Measurements from ENCODE around the gene TTLL8. TPM values are rescaled to one million over a fixed set of nuclear protein-coding genes. Genes with fewer than 3 reads are reported as not detected.

The TTLL8 gene
- total RNA-seq, 4 donors from 2014 or later = not detected

DNA sequence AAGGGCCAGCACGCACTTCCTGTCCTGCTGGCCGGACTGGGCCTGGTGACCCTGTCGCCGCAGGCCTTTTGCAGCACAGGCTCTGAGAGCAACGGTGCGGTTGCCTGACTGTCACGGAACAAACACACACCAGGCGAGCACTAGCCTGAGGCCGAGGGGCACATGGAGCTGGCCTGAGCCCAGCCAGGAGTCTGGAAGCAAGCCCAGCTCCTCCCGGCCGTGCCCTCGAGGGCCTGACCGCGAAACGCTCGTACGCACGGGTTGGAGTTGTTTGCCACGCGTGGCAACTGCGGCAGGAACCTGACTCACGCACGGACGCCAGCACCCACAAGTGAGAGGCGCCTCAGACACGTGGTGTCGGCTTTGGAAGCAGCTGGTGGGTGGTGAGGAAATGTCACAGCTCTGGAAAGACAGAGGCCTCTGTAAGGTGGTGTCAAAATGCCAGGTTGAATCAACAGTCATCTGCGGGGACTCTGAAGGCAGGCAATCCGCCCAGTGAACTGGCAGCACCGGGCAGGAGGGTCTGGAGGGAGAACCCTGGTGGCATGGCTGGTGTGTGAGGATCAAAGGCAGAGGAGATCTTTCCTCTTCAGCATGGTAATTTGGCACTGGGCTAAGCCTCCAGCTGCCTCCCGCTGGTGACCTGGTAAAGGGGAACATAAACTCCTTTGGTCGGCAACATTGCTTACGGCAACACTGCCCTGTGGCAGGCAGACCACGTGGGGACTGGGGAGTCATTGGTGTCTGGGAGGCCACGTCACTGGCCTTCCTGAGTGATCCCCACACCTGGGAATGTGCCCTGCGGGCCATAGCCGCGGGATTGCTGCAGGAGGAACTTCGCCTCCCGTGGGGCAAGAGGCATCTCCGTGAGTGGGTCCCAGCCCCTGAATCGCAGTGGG, 30.2 kb downstream of the TTLL8 start:
- Histone ChIP-seq H3K27me3 (peaks cover 0 to 81% (median 5%) of the 10 kb centered on the region in 4 donors), H3K36me3 (no peaks in the 10 kb centered on the region), H3K4me1 (peaks cover 5 to 11% (median 9%) of the 10 kb centered on the region in 4 donors), H3K4me3 (no peak overlapping the region), H3K27ac (replicated peaks in 1 of 4) (no peak overlapping the region), H3K9me3 (no peaks in the 10 kb centered on the region)
- DNase-seq (ENCODE audit: extremely low spot score) = no peak
- no peak for TF ChIP-seq EP300 (IDR thresholded peaks at IDR 0.05)
- TF ChIP-seq, protein P1, sequence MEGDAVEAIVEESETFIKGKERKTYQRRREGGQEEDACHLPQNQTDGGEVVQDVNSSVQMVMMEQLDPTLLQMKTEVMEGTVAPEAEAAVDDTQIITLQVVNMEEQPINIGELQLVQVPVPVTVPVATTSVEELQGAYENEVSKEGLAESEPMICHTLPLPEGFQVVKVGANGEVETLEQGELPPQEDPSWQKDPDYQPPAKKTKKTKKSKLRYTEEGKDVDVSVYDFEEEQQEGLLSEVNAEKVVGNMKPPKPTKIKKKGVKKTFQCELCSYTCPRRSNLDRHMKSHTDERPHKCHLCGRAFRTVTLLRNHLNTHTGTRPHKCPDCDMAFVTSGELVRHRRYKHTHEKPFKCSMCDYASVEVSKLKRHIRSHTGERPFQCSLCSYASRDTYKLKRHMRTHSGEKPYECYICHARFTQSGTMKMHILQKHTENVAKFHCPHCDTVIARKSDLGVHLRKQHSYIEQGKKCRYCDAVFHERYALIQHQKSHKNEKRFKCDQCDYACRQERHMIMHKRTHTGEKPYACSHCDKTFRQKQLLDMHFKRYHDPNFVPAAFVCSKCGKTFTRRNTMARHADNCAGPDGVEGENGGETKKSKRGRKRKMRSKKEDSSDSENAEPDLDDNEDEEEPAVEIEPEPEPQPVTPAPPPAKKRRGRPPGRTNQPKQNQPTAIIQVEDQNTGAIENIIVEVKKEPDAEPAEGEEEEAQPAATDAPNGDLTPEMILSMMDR (IDR thresholded peaks at IDR 0.05) = no peak
- TF ChIP-seq POLR2A (IDR thresholded peaks at IDR 0.05; ENCODE audit: low read depth) = no peak
- no peak for TF ChIP-seq POLR2AphosphoS5 (IDR thresholded peaks at IDR 0.05)
- intact Hi-C loops (cut with DNase I) = no loop called here
- 75% methylated on average over 30 of the region's 42 CpGs for WGBS

DNA sequence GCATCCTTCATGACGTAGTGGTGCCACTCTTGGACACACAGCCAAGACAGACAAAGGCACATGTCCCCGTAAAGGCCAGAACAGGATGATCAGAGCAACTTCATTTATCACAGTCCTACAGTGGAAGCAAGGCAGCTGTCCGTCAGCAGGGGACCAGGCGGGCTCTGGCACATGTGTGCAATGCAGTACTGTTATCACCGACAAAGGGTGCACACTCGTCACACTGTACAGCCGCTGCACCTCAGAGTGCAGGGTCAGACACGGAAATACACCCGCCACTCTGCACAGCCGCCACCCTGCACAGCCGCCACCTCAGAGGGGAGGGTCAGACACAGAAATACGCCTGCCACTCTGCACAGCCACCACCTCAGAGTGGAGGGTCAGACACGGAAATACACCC, 32.1 kb downstream of the TTLL8 start:
- intact Hi-C loops (cut with DNase I) = no loop called here

DNA sequence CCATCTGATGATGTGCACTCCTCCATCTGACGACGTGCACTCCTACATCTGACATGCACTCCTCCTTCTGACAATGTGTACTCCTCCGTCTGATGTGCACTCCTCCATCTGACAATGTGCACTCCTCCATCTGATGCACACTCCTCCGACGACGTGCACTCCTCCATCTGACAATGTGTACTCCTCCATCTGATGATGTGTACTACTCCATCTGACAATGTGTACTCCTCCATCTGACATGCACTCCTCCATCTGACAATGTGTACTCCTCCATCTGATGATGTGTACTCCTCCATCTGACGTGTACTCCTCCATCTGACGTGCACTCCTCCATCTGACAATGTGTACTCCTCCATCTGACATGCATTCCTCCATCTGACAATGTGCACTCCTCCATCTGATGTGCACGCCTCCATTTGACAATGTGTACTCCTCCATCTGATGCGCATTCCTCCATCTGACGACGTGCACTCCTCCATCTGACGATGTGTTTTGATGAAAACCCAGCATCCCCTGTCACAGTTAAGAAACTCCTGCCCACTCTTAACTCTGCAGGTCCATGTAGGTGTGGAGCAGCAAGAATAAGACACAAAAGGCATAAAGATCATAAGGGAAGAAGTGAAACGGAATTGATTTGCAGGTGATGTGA, 35.8 kb downstream of the TTLL8 start:
- intact Hi-C loops (cut with DNase I) = no loop called here
- Histone ChIP-seq H3K27ac (replicated peaks in 1 of 4) (no peak overlapping the region), H3K4me1 (no peaks in the 10 kb centered on the region), H3K4me3 (no peak overlapping the region), H3K36me3 (no peaks in the 10 kb centered on the region), H3K9me3 (peaks cover 0 to 6% (median 0%) of the 10 kb centered on the region in 4 donors), H3K27me3 (peaks cover 0 to 67% (median 0%) of the 10 kb centered on the region in 4 donors)
- 83% methylated on average over 14 of the region's 14 CpGs for WGBS
- TF ChIP-seq POLR2AphosphoS5 (IDR thresholded peaks at IDR 0.05) (no peak), POLR2A (IDR thresholded peaks at IDR 0.05; ENCODE audit: low read depth) (no peak), EP300 (IDR thresholded peaks at IDR 0.05) (no peak)
- TF ChIP-seq, protein P1 (IDR thresholded peaks at IDR 0.05) = no peak
- DNase-seq (ENCODE audit: extremely low spot score) = no peak

More for the DNA sequence above, 32.1 kb downstream of the TTLL8 start:
- 73% methylated on average over 5 of the region's 13 CpGs for WGBS
- H3K9me3 ChIP-seq = no peaks in the 10 kb centered on the region
- no peak for TF ChIP-seq EP300 (IDR thresholded peaks at IDR 0.05)
- TF ChIP-seq, protein P1 (IDR thresholded peaks at IDR 0.05) = no peak
- no peak for TF ChIP-seq POLR2A (IDR thresholded peaks at IDR 0.05; ENCODE audit: low read depth)
- TF ChIP-seq POLR2AphosphoS5 (IDR thresholded peaks at IDR 0.05) = no peak
- H3K4me3 ChIP-seq = no peak overlapping the region
- no peak overlapping the region for H3K27ac ChIP-seq (replicated peaks in 1 of 4)
- H3K36me3 ChIP-seq = no peaks in the 10 kb centered on the region
- DNase-seq (ENCODE audit: extremely low spot score) = no peak
- H3K4me1 ChIP-seq = peaks cover 5 to 11% (median 9%) of the 10 kb centered on the region in 4 donors
- peaks cover 0 to 73% (median 5%) of the 10 kb centered on the region in 4 donors for H3K27me3 ChIP-seq

DNA sequence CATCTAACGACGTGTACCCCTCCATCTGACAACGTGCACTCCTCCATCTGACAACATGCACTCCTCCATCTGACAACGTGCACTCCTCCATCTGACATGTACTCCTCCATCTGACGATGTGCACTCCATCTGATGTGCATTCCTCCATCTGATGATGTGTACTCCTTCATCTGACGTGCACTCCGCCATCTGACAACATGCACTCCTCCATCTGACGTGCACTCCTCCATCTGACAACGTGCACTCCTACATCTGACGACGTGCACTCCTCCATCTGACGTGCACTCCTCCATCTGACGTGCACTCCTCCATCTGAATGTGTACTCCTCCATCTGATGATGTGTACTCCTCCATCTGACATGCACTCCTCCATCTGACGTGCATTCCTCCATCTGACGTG, 37.5 kb downstream of the TTLL8 start:
- Histone ChIP-seq H3K27ac (replicated peaks in 1 of 4) (no peak overlapping the region), H3K4me3 (no peak overlapping the region), H3K4me1 (no peaks in the 10 kb centered on the region), H3K27me3 (peaks cover 0 to 68% (median 14%) of the 10 kb centered on the region in 4 donors), H3K9me3 (peaks cover 0 to 6% (median 0%) of the 10 kb centered on the region in 4 donors), H3K36me3 (no peaks in the 10 kb centered on the region)
- no peak for DNase-seq (ENCODE audit: extremely low spot score)
- TF ChIP-seq POLR2AphosphoS5 (IDR thresholded peaks at IDR 0.05) (no peak), POLR2A (IDR thresholded peaks at IDR 0.05; ENCODE audit: low read depth) (no peak), EP300 (IDR thresholded peaks at IDR 0.05) (no peak)
- TF ChIP-seq, protein P1 (IDR thresholded peaks at IDR 0.05) = no peak
- 91% methylated on average over 15 of the region's 15 CpGs for WGBS
- intact Hi-C loops (cut with DNase I) = no loop called here

All from esophagus muscularis mucosa (tissue), 4 donors.